Suppressor macrophage treated with lipopolysaccharide for 4 hours (primary cell): ENCODE data around the gene GNAZ.
A peak's percentile ranks its signal among the peaks of the same experiment; 100 is the strongest.

ENCODE experiments used
- DNase-seq: peaks from one replicate; pipeline ENCODE4 v3.0.0-alpha.2; 2020

GNAZ gene

DNA sequence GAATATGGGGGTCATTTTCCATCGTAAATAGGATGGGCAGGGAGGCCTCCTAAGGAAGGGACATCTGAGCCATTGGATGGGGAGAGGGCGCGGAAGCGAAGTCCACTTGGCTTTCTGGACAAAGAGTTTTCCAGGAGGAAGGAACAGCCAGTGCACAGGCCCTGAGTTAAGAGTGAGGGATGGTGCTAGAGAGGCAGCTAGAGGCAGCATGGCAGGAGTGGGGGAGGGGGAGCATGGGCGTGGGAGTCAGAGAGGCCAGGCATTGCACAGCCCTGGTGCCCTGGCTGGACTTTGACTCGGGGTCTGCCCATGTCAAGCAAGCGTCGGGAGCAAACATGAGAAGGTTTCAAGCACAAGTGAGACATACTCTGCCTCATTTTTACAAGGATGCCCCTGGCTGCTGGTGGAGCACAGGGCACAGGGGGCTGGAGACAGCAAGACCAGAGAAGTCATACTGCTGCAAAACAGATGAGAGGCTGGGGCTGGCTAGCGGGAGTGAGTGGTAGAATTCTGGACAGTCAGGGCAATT lies 9.0 kb downstream of the GNAZ start:
- no peak for DNase-seq

DNA sequence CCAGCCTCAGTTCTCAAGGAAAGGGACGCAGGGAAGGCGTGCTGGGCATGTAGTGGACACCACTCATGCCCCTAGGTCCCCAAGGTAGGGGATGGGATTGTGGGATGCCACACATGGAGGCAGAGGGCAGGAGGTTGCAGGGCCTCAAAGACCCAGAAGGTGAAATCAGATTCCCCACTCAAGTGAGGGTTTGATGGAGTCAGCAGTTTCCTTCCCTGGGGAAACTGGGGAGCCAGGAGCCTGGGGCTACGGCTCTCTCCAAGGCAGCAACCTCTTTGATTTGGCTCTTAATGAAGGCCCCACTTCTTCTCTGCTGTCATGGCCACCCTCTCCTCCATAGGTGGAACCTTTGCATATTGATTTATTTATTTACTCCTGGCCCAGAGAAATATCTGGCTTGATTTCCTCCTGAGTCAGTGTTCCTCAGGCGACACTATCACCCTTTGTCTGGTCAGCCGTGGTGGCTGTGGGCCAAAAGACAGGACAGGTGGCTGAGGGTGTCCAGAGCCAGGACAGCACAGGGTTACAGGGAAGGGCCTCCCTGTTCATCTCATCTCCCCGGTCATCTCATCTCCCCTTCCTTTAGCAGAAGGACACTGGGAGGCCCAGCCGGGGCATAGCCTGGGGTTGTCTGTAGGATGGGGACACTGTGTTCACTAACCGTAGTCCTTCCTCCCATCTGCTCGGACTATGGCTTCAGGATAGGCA lies 9.6 kb downstream of the GNAZ start:
- no peak for DNase-seq

DNA sequence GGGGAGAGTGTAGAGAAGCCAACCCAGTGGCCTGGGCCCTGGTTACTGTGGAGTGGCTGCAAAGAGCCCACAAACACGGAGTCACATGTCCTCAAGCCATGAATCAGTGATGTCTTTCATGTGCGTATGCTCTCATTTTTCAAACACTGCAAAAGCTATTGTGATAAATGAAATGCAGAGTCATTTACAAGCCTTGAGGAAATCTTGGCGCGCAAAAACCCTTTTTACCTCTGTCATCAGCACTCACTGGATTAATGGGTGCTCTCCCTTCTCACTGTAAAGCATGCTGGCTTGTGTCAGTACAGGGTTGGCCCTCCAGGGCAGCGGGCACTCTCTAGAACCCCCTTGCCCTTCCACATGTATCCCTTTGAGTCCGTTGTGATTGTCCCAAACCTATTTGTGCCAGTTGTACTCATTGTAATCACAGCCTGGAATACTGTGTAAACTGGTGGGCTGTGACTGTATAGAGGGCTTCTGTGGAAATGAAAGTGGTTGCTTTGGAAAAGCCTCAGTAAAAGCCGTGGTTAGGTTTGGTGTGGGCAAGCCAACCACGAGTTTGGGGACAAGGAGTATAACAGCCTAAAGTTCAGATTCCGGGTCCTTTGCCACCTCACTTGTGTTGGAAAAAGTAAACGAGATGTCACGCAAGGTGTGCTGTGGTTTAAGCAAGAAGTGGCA lies 10.4 kb downstream of the GNAZ start:
- DNase-seq, result no peak

DNA sequence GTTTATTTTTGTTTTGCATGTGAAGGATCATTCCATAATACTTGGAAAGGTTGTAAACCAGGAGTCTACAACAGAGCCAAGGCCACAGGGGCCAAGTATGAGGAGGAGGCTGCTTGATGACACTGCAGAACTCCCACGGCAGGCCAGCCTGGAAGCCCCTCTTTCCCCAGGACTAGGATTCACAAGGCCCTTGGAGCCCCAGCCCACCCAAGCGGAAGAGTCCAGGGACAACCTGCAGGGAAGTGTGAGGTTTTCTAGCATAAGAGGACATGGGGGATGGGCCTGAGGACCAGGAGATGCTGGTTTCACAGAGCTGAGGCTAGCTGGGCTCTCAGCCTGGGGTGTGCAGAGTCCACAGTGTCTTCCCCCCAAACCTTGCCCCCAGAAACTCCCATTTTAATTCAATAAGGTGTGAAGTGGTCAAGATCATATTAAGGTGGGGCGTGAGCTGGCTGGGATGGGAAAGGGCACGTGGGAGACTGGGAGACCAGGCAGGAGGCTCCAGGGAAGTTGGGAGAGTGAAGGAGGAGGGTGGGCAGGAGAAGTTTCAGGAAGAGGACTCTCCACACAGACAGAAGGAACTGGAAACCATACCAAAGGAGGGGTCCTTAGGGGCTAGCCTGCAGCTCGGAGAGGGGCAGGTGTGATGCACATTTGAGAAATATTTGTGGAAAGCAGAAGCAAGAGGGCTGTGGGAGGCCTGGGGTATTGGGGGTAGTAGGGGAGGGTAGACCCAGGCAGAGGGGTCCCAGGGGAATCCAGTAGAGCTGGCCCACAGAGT lies 12.4 kb downstream of the GNAZ start:
- no peak for DNase-seq

DNA sequence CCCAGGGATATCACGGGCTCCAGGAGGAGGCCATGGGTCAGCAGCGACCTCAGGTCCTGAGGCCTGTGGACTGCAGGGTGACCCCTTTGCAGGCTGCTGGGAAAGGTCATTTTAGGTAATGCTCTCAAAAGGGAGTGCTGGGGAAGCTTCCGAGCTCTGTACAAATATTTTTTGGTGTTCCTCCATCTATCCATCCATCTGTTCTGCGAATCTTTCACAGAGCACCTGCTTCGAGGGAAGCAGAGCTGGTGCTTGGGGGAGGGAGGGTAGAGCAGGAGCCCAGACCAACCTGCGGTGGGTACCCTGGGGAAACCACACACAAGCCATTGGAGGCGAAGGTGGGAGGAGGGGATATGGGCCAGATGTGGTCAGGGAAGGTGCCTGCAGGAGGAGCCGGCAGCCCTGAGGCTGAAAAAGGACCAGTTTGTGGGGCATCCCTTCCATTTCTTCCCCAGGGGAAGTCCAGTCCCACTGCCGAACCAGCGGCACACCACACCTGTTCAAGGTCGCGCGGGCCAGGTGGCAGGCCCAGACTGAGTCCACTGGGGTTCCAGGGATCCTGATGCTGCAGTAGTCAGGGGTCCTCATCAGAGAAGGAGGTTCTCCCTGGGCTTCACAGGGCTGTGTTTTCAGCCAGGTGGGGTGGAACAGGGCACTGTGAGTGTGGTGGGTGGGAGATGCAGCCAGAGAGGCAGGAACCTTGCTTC lies 13.1 kb downstream of the GNAZ start:
- DNase-seq, result no peak

DNA sequence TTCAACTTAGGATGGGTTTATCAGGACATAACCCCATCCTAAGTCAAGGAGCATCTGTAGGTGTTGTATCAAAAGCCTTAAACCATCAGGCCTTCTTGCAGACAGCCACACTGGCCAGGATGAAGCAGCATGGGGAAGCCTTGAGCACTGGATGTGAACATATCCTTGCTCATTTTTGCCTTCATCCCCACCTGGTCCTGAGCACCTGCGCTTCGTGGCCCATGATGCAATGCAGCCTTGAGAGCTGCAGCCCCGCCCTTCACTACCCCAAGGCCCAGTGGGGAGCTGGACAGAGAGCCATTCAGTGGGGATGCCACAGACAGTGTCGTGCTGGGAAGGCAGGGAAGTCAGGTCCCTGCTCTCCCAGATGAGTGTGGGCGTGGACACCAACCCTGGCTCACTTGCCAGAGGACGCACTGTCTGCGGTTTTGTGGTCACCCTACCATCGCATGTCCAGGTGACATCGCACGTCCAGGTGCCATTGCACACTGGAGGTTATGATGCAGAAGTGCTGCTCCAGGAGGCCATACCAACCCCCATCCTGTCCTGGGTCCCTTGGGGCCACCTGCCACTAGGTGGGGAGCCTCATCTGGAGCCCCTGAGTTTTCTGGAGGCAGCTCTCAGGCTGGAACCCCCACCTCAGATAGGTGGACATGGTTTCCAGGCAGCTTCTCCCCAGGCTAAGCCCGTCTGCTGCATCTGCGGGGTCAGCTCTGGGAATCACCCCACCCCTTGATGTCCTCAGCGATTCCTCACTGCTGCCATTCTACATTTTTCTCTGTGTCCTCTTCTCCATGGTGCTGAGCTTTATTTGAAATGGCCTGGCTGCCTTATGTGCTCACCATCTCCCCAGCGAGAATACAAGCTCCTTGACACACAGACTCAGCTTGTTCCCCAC lies 14.4 kb downstream of the GNAZ start:
- DNase-seq, result no peak

DNA sequence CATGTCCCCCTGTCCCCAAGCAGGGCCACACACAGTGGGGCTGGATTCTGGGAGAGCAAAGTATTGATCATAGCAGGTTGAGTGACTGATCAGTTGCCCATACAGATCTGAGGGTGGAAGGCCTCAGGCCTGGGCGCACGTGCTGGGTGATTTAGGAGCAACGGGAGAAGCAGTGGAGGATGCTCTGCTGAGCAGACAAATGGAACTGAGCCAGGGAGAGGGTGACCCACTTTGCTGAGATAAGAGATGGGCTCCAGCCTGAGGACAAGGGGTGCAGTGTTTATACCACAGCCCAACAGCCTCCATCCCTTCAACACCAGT lies 15.0 kb downstream of the GNAZ start:
- no peak for DNase-seq

DNA sequence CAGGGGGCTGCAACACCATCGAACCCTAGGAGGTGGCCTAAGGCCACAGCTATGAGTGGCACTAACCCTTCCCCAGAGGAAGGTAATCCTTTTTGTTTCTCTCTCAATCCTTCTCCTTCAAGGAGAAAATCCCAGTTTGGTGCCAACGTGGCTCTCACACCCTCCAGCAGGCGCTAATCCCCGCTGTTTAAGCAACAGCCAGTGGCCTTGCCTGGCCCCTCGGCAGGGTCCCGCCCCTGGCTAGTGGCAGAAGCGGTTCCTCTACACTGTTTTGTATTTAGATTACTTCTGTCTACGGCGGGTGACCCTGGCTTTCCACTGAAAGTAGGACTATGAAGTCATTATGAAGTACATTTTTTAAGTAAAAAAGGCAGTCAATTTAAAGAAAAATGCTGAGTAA lies 15.5 kb downstream of the GNAZ start:
- no peak for DNase-seq

DNA sequence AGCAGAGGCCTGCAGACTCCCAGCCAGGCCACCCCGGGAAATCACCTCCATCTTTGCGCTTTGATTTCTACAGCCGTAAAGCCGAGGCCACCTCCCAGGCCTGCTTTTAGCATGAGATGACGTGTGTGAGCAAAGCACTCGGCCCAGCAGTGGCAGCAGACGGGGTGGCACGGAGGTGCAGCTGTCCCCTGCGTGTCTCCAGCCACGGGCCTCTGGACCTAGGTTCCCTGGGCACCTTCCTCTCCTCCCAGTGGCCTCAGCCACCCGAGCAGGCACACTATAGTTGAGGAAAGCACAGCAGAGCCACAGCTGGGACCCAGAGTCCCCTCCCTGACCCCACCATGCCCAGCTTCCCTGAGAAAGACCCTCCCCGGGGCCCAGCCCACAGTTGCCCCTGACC lies 15.9 kb downstream of the GNAZ start:
- no peak for DNase-seq

DNA sequence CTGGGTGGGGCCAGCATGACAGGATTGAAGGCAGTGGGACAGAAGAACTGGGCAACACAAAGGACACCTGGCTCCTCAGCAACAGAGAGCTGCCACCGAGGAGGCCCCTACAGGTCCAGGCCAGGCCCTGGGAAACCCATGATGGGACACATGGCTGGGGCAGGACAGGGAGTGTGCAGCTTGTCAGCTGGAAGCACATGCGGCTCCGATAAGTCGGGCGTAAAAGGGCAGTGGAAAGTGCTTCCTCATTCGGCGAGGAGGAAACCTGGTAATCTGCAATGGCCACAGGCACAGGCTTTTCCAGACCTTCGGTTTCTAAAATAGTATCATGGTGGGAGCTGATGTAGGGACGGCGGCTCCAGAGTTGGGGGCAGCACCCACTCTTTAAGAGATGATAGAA lies 16.5 kb downstream of the GNAZ start:
- peak; percentile 48 for DNase-seq

DNA sequence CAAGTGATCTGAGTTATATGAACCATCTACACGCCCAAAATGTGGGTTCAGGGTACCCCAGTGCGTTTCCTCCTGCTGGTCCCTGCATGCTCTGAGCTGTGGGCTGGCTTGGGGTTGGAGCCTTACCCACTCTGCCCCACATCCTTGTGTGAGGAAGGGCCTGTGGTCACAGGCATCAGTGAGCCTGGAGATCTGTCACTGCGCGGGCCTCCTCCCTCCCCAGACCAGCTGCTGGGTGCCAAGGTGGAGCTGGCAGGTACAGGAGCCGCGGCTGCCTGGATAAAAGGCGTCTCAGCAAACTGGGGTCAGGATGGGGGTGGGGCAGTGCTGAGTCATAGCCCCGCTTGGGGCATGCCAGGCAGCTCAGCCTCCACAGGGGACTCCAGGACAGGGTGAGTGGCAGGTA lies 17.9 kb downstream of the GNAZ start:
- DNase-seq, result no peak

DNA sequence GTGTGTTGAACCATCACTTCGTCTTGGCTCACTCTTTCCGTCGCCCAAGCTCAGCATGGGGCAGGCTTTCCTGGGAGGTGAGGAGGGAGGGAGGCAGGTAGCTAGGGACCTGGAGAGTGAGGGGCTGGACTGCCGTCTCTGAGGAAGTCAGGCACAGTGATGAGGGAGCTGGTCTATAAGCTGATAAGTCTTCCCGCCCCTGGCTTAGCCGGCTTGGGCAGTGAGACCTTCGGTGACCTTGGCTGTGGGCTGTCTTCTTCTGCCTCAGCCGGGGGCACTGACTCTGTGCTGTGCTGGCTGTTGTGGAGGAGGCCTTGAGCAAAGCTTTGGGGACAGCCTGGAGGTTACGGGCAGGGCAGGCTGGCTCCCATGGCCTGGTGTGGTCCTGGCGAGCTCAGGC lies 18.7 kb downstream of the GNAZ start:
- DNase-seq, result no peak

DNA sequence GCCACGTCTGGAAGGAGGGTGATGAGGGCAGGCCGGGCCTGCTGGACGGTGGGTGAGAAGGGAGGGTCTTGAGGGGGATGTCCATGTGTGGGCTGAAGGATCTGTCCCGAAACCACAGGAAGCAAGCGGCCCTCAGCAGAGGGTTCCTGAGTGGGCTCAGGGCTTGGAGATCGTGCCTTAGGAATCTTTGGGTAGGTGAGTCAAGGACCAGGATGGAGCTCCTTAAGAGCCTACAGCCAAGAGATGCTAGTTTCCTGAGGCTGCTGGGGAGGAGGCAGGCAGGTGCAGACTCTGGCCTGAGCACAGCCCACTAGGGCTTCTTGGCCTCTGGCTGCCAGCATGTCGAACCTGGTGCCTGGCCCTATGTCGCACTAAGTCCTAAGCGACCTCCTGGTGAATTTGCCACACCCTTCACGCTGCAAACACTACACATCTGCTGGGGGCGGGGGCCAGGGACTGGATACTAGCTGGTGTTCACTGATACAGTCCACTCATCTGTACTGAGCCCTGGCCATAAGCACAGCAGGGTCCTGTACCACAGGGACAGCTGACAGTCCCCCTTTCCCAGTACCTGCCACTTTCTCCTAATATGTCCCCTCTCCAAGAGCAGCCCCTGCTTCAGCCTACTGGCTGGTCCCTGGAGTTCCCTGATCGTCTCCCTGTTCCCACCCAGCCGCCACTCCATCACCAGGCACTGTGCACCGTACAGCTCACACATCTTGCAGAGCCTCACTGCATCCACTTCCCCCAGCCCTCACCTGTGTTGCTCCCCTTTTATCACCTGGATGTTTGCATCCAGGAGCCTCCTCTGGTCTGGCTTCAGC lies 19.5 kb downstream of the GNAZ start:
- no peak for DNase-seq

DNA sequence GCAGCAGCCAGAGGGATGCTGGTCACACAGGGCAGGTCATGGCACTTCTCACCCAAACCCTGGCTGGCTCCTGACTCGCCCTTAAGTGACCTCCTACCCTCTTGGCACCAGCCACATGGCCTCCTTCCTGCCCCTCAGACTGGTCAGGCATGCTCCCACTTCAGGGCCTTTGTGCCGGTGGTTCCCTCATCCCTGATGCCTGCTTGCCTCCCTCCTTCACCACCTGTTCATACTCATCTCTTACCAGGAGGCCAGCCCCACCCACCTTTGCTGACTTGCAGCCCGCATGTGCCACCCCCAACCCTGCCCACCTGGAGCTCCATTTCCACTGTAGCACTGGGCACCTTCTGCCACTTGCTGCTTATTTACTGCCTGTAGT lies 20.1 kb downstream of the GNAZ start:
- DNase-seq, result no peak

DNA sequence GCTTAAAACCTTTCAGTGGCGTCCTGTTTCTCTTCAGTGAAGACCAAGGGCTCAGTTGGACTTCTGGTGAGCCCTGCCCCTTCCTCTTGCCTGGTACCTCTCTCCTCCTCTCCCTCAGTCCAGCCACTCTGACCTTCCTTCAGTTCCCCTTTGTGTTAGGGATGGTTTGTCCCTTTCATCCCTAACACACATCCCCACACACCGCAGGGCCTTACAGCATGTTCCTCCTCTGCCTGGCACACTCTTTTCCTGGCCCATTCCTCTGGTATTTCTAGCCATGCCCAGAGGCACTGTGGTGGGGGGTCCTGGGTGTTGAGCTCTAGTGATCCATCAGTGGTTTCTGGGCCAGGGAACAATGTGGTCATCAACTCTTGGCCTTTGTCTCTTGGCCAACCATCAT lies 21.4 kb downstream of the GNAZ start:
- no peak for DNase-seq

DNA sequence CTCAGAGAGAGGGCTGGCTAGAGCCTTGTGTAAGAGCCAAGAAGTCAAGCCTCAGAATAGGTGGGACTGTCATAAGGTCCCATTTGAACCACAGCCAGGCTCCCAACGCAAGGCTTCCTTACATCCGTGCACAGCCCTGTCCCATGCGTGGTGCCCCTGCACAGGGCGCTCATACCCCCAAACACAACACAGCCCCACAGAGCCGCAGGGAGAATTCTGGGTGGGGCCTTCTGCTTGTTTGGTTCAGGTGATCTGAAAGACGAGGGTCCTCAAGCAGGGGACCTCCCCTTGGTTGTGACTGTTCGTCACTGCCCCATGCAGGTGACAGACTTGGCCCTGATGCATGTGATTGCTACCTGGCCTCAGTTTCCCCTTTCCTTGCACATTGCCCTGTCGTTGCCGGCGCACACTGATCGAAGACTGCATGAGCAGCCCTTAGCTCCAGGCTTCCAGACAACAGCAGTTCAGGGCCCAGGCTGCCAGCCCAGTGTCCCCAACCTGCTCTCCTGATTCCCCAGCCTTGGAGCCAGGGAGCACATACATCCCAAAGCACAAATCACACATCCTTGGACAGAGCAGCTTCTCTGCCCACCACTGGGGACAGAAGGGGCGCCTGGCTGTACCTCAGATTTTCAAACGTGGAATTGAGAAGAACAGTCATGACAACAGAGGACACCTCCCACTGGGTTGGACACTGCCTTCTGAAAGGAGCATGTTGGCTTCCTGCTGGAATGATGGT lies 22.1 kb downstream of the GNAZ start:
- no peak for DNase-seq

DNA sequence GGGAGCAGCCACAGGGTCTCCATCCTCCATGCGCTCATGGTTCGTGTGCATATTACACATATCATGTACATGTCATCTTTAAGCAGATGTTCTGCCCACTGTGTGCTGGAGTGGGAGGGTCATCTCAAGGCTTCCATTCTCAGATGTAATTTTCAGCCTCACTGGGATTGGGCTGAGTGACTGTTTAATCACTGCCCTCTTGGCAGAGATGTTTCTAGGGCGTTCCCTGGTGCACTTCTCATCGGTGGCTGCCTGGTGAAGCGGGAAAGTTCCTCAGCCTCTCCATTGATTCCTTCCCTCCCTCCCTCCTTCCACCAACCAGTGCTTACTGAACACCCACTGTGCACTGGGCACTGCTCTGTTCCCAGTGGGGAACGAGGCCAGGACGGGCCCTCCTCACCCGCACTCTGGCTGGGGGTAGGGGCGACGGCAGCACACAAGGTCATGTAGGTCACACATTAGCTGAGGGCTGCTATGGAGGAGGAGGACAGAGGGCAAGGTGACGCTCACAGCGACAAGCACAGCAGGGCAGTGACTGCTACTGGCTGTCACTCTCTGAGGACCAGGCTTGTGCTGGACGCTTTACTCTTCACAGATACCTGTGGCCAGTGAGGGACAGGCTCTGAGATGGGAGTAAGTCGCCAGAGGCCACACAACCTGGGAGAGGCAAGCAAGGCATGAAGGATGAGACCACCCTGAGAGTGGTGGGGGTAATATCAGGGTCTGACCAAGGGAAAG lies 22.9 kb downstream of the GNAZ start:
- DNase-seq, result no peak

DNA sequence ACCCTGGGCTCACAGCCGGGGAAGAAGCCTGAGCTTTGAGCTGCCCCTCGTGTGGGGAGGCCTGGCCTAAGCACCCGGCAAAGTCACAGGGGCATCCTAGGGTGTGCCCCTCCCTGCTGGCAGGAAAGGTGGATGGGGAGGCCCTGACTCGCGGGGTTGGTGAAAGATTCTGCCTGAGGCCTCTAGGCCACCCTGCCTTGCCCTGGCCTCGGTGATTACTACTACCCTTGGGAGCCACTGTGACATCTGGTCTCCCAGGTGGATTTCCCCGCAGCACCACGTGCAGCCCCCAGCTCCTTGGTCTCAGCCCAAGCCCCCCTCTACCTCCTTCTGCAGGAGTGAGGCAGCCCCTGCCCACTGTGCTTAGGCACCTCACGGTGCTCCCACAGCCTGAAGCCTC lies 23.9 kb downstream of the GNAZ start:
- DNase-seq, result no peak

DNA sequence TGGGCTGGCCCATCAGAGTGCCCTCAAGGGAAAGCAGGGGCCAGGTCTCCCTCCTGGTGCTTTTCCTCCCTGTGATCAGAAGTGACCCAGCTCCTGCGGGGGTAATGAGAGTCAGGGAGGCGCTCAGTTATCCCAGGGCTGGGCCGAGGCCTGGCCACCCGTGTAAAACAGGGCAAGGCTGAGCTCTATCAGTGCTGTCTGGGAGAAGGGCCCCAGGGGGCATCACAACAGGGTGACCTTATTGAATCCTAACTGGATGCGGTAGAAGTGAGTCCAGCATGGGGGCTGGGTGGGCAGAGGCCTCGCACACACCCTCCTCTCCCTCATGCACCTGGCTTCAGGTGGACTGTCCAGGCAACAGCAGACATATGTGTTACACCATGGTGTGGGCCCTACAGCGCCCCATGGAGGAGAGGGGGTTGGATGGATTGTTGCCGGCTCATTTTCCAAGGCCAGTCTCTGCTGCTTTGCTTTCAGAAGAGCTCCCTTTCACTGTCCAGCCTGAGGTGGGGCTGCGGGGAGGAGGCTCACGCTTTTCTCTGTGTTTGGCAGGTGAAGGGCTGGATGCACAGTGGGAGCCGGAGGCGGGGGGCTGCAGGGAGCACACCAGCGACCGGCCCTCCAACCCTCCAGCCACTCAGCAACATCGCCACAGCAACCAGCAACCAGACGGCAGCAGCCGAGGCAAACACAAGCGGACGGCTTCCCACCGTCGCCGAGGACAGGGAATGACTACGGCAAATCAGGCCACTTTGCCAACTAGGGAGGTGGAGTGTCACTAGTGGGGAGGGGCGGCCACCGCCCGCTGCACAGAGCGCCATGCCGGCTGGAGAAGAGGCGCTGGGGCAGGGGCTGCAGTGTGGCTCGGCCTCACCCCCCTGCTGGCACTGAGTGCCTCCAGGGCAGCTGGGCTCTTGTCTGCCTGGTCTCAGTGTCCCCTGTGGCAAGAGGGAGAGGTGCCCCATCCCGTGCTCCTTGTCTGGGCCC lies 24.7 kb downstream of the GNAZ start:
- DNase-seq, result no peak
